Measurements from ENCODE around the gene FNTB.
"Not testable (repeated sequence)": the region's sequence is repeated elsewhere in the genome, so short reads cannot be mapped to it uniquely, and the experiment has no call there.

Gene FNTB

DNA sequence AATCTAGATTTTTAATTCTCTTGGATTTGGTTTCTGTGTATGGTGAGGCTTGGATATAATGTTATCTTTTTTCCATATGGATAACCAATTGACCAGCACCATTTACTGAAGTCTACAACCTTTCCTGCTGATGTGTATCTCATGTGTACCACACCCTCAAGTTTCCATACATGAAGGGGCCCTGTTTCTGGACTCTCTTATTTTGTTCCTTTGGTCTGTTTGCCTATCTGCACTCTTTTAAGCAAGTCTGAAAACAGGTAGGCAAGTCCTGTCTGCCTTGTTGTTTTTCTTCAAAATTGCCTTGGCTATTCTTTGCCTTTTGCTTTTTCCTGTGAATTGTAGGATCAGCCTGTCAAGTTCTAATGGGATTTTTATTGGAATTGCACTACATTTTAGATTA, 71.0 kb downstream of the FNTB start:
- no peak for DNase-seq

DNA sequence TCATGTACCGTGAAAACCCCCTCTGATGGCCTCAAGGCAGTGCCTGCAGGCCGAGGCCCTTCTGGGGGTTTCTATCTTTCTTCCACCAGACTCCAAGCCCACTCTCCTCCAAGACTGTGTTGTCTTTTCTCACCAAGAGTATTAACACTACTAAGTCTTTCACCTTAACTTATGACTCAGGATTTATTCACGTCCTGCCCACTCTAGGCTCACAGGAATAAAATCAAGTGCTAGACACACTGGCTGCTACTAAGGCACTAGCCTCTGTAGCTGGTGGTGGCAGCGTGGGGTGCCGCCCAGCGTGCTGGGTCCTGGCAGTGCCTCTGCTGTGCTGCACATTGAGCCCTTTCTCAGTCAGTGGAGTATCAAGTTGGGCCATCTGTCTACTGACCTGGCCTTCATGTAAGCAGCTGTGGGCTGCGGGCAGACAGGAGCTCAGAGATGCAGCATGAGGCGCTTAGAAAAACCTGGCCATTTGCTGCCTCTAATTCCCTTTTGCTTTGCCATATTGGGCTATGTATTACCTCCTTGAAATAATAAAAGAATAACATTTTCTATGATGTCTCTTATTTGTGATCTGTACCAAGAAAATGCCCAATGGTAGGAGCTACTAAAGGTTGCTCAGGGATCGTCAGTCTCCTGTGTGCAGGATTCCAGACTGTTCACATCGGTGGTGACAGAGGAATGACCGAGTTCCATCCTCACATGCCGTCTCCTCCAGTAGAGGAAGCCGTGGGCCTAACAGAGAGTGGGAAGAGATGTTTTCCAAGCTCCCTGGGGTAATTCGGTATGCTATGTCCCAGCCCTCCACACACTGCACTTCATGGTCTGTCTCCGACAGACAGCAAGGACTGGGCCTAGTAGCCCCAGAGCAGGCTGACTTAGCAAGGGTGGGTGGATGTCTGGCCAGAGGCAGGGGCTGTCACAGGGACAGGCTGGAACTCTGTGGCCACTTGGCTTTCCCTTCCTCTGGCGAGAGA, 75.7 kb downstream of the FNTB start:
- DNase-seq: no peak

DNA sequence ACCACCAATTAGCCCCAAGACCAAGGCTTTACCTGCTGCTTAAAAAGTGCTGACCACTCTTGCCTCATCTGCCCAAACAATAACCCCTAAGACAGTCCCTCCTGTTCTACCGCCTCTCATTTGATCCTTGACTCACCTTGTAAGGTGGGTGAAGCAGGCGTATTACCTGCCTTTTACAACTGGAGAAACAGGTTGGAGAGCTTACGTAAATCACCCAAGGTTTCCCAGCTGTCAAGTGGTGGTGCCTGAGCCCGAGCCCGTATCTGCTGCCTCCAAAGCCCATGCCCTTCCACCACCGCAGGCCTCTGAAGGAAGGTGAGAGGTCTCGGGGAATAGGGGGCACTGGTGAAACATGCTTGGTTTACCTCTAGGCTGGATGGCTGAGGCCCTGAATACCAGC, 79.0 kb downstream of the FNTB start:
- DNase-seq: no peak

DNA sequence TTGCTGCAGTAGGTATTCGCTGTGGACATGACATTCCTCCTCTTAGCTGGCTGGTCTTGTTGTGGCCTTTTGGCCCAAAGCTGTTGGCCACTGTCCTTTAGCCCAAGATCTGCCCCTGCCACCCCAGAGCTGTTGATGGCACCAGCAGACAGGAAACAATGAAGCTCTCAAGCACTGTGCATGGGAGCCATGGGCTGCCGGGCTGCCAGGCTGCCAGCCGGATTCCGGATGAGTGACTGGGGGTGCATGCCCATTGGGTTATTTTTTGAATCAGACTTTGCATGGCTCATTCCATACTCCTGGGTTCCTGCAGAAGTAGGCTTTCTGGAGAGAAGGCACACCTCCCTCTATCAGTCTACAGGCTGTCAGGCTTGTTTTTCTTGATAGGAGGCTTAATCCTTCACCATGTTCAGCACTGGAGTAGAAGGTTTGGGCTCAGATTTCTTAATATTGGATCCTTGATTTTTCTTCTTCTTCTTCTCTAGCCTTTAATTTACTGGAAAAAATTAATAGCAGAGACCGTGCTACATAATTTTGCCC, 83.2 kb downstream of the FNTB start:
- no peak for DNase-seq

DNA sequence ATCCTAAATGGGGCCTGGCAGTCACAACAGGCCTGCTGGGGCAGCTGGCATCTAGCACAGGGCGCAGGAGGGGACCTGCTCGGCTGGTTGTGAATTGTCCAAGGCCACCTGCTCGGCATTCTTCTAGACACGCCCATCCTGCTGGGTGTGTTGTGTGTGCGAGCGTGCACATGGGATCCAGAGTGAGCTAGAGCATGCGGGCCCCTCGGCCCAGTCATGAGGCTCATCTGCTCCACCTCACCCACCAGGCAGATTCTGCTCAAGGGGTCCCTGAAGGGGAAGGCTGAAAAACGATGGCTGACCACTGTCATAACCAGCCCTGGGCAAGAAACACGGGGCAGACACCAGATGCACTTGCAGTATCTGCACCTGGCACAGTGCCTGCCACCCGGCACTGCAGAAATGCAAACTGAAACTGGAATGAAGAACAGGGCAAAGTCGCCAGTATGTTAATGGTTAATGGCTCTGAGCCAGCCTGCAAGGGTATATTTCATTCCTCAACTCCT, 83.8 kb downstream of the FNTB start:
- peak; percentile 41 for DNase-seq

DNA sequence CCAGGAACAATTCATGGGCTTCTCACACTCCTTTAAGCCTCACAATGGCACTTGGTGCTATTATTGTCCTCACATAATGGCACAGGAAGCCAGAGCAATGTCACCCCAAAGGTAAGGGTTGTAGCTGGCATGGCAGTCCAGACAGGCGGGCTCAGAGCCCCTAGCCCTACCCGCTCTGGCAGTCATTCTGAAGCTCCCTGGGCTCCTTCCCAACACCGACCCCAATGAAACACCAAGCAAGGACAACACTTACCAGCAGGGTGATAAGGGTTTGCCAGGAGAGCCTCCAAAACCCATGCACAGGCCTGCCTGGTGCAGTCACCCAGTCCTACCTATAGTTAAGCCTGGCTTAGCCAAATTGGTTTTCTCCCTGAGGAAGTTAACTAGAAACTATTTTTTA, 84.8 kb downstream of the FNTB start:
- DNase-seq: no peak

DNA sequence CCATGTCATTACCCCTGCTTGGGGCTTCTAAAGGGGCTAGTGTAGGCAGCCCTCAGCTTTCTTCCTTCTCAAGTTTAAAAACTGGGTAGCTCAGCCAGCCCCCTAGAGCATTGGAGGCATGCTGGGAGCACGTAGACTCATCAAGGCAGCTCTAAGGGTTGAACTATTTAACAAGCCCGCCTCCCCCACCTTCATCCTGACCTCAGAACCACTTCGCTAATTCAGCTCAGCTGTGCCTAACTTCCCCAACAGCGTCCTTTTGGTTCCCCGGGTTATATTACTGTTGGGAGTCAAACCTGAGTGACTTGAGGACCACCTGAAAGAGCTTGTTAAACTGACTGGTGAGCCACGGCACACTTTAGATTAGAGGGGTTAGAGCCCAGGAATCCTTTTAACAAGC, 85.6 kb downstream of the FNTB start:
- no peak for DNase-seq

DNA sequence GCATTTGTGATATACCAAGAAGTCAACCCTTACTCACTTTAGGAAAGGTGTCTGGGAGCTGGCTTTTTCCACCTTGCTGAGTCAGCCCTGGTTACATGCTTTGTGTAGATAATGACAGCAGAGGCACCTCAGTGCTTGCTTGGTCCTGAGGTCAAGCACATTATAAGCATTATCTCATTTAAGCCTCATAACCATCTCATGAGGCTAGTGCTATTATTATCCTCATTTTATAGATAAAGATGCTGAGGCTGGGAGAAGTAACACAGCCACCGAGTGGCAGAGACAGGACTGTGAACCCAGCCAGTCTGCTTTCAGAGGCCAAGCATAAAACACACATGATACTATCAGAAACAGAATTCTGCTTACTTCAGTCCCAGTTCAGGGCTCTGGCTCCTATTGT, 86.2 kb downstream of the FNTB start:
- DNase-seq: no peak

DNA sequence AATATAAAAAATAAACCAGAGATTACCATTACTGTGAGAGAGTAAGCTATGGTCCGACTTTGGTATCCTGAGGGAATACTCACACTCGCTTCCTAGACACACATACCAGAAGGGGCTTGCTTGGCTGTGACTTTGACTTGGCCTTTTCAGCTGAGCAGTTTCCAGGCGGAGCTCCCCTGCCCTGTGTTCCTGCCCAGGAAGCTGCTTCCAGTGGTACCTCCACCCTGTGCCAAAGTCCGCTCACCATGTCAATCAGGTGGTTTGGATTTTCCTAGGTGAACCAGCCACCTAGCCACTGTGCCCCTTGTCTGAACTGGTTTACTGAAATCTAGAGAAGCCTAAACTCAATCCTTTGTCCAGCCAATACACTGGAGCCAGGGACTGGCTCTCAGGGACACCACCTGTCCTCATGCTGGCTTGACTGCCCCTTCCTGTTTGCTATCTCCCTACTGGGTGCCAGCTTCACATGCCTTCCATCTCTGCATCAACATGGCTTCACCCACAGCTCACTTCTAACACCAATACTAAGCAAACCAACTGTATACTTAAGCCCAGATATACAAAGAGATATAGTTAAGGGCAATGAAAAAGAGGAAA, 87.0 kb downstream of the FNTB start:
- DNase-seq: no peak

DNA sequence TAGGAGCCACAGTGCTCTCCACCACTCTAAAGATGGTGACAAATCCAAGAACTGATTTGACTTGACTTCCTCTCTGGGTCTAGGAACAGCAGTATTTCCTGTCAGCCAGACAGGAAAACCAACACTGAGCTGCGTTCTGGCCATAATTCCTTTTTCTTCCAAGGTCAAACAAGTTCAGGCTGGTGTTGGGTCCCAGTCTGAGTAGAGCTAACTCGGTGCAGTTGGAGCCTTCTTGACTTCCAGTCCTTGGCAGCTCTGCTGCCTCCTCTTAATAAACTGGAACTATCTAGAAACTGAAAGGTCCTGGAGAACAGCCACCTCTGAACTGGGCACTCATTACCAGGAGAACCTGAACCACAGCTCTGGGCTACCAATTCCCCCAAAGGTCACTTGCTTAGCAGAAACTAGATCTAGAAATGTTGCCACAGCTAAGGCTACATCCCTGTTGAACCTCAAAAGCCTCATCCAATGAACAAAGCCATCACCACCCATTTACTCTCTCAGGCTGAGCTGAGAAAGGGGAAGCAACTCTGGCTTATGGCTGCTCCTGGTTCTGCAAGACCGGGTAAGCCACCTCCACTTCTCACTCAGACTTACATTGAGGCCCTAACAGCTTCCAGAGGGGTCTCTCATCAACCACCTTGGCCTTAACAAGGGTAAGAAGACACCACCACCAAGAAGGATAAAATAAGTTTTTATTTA, 87.9 kb downstream of the FNTB start:
- no peak for DNase-seq

DNA sequence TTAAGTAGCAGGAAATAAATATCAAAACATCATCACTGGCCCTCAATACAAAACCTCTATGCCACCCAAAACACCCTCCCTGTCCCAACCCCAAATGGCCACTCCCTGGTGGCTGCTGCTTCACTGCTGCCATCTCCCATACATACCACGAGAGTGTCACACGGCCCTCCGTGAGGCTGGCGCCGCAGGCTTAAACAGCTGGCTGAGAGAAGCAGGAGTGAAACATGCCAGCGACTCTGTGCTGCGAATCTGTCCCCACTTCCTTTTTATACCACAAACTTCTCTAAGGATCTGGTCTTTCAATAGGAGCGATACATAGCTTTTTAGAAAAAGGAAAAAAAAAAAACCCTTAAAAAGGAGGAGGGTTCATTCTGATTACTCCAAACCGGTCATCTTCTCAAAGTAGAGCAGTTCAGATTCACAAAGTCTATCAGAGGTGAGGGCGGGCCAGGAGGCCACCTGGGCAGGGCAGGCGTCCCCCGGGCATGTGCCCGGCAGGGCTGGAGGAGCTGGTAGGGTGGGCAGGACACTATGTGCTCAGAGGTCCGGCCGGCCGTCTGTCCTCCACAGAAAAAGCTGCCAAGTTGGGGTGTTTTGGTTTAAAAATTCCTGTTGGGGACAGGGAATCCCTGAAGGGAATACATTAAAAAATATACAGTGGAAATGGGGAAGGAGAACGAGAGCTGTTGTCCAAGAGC, 89.1 kb downstream of the FNTB start:
- DNase-seq: no peak

DNA sequence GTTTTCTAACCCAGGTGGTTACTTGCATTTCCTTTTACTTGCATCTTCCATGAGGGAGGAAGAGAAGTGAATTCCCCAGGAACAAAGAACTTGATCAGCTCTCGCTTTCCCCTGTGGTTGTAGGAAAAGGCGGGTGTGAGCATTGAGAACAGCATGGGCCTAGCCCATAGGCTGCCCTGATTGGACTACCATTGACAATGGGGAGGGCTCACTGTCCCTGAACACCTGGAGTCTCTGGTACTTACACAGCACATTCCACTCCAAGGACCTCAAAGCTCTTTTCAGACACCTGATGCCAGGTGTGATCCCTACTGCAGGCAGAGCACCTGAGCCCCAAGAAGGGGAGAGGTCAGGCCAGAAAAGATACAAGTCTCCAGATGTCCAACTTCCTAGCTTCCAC, 90.6 kb downstream of the FNTB start:
- no peak for DNase-seq

DNA sequence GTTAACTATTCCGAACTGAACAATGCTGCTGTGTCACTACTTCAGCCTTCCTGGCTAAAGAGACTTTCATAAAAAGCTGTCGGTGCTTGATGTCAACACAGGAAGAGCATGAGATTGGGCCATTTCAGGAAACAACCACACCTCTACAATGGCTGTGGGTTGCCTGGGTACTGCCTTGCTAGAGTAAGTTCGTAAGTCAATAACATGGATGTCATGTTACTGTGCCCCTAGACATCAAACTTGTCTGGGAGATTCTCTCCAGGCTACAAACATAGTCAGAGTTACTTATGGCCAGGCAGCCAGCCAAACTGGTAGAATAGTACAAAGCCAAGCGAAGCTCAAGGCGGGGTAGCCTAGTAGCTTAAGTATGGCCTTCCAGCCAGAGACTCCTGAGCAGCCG, 92.5 kb downstream of the FNTB start:
- no peak for DNase-seq

DNA sequence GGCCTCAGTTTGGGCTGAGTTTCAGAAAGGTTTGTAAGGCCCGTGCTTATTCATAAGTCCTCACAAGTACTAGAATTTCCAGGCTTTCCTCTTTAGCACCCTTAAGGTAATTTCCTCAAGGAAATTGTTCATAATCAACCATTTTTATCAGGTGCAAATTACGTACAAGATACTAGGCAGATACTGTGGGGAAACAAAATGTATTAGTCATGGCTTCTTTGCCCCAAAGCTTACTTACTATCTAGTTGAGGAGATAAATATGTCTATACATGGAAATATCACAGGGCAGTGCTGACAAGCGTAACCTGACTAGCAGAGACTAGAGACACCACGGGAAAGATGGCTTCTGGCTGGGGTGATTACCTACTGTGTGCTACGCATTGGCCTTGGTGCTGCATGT, 93.1 kb downstream of the FNTB start:
- no peak for DNase-seq

DNA sequence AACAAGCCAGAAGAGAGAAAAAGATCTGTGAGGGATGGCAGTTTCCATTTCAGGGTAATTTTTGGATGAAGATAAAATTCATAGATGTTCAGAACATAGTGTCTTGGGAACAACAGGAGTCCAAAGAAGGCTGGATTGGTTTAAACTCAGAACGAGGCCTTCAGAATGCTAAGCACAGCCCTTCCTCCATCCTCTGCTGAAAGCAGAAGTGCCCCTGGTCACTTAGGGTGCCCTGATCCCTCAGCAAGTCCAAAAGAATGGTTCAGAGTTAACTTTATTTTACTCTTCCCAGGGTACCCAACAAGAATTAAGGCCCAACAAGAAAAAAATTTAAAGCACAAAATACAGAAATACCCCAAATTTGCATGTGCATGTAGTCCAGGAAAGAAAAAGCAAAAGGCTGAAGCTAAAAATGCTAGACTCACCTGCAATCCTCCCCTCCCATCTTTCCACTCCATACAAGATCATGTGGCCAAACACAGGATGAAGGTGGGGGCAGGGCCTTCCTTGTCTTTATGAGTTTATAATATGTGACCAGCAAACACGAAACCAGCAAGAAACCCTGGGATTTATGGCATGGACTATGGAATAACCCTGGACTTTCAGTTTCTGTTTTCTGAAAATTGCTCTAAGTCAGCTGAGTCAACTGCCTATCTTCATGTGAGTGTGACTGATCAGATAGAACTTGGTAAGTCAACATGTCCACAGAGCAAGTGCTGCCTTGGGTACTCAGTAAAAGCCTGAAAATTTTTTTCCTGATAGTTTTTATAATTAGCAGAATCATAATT, 94.5 kb downstream of the FNTB start:
- DNase-seq: no peak

DNA sequence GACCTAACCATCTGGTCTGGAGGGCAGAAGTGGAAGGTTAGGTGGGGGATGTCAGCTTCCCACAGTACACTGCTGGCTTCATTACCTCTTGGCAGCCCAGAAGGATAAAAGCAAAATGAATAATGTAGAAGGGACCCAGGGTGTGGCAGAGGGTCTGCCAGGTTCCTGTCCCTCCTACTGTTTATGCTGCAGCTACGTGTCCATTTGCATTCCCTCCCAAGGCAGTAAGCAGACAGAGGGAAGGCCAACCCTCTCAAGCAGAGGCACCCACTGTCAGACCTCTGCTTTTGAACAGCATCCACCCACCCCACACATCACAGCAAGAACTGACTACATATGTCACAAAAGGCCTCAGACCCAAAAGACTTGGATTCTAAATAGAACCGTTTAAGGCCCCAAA, 96.2 kb downstream of the FNTB start:
- no peak for DNase-seq

DNA sequence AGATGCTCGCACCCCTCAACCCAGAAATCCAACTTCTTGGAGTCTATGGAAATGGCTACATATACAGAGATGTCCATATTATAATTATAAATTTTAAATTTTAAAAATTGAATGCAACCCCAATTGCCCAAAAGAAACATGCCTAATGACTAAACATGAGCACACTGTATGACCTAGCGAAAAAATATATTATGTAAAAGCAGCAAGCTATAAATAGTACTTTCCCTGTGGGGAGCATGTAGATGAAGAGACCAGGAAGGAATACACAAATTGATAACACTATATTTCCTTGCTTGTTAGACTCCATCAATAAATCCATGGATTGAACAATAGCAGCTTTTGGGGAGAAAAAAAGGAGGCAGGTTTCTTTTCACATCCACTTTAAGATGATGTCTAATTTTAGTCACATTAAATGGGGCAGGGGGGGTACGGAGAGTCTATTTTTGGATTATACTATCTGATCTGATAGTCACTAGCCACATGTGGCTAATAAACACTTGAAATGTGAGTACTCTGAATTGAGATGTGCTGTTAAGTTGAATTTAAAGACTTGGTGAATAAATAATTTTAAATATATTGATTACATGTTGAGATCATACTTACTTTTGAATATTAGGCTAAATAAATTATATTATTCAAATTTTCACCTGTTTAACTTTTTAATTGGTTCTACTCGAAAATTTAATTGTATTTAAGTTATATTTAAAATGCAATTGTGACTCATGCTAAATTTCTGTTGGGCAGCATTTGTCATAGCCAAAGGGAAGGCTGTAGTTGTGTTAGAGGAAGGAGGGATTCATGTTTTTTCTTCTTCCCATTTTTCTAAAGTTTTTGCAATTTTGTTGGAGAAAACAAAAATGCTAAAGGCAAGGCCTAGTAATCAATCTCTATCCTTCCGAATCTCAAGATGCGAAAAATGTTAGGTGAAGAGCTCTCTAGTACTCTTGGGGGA, 98.1 kb downstream of the FNTB start:
- DNase-seq: no peak

DNA sequence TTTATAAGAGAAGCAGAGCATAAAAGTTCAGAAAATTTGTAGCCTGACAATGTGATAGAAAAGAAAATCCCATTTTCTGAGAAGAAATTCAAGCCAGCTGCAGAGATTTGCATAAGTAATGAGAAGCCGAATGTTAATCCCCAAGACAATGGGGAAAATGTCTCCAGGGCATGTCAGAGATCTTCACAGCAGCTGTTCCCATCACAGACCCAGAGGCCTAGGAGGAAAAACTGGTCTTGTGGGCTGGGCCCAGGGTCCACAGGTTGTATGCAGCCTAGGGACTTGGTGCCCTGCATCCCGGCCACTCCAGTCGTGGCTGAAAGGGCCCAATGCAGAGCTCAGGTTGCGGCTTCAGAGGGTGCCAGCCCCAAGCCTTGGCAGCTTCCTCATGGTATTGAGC, 100.0 kb downstream of the FNTB start:
- not testable (repeated sequence) for DNase-seq

DNA sequence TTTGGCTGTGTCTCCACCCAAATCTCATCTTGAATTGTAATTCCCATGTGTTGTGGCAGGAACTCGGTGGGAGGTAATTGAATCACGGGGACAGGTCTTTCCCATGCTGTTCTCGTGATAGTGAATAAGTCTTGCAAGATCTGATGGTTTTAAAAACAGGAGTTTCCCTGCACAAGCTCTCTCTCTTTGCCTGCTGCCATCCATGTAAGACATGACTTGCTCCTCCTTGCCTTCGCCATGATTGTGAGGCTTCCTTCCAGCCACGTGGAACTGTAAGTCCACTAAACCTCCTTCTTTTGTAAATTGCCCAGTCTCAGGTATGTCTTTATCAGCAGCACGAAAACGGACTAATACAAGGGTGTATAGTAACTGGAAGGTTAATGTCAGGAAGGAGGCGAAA, 101.1 kb downstream of the FNTB start:
- DNase-seq: not testable (repeated sequence)

DNA sequence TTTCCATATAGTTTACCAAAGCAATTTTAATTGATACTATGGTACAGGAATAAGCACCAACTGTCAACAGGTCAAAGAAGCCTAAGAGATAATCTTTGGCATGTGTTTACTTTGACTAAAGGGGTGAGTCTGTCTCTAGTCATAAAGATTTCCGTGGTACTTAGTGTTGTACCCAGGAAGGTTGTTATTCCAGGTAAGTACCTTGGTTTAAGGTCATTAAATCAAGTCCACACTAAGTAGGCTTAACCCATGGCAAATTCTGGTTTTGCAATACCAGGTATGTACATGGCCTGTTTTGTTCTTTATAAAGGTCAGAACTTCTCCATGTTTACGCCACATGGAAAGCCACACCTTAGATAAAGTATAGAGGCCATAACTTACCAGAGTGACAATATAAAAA, 105.7 kb downstream of the FNTB start:
- DNase-seq: no peak

Data from right hindlimb (tissue), 1 donor.